Omental fat pad (tissue), 4 donors: ENCODE measurements around the gene GATA5. TPM values are rescaled to one million over a fixed set of nuclear protein-coding genes. Genes with fewer than 3 reads are reported as not detected.

Experiments
- ATAC-seq: fragments of 150-250 bp; one replicate; pipeline ENCODE4 v1.9.1; 2016; ENCODE audit warnings: mild to moderate bottlenecking, moderate library complexity; ENCODE audit not compliant: low FRiP score
- DNase-seq: peaks from one replicate; pipeline ENCODE4 v3.0.0-alpha.2; 2019; ENCODE audit warnings: low spot score
- total RNA-seq, 4 donors: library from RNA; depleted of rRNA; stranded (reverse); fragments of >200 nt; gene quantifications; one replicate each; pipeline ENCODE4 v1.1.0, GENCODE V29; 2016
- TF ChIP-seq, protein P1 (sequence below), 3 donors: fragments of 450-650 bp; IDR thresholded peaks; one replicate each; pipeline ENCODE4 v1.5.1; 2016 to 2017; ENCODE audit warnings: antibody characterized with exemption in 3 of 3, mild to moderate bottlenecking in 3 of 3, moderate library complexity in 2 of 3

GATA5 gene
- total RNA-seq, 4 donors from 2014 or later, result 1.3 to 3.7 (median 1.7) TPM

- ATAC-seq (no peak), DNase-seq (no peak)
- TF ChIP-seq, protein P1, sequence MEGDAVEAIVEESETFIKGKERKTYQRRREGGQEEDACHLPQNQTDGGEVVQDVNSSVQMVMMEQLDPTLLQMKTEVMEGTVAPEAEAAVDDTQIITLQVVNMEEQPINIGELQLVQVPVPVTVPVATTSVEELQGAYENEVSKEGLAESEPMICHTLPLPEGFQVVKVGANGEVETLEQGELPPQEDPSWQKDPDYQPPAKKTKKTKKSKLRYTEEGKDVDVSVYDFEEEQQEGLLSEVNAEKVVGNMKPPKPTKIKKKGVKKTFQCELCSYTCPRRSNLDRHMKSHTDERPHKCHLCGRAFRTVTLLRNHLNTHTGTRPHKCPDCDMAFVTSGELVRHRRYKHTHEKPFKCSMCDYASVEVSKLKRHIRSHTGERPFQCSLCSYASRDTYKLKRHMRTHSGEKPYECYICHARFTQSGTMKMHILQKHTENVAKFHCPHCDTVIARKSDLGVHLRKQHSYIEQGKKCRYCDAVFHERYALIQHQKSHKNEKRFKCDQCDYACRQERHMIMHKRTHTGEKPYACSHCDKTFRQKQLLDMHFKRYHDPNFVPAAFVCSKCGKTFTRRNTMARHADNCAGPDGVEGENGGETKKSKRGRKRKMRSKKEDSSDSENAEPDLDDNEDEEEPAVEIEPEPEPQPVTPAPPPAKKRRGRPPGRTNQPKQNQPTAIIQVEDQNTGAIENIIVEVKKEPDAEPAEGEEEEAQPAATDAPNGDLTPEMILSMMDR (IDR thresholded peaks at IDR 0.05), result no peak
Measured at GRCh38 chr20:62505337-62506045, 29.7 kb upstream of the GATA5 start.

DNA sequence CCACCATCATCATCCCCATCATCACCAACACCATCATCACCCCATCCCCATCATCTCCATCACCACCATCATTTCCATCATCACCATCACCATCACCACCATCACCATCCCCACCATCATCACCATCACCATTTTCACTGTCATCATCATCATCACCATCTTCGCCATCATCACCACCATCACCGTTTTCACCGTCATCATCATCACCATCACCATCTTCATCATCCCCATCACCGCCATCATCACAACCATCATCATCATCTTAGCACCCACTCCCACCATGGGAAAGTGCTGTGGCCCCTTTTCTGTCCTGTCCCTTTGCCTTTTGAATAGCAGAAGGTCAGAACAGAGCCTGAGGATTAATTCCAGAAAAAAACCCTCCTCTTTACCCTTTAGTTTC lies 28.5 kb upstream of the GATA5 start:
- DNase-seq (no peak), ATAC-seq (no peak)
- TF ChIP-seq, protein P1 (IDR thresholded peaks at IDR 0.05), result no peak

DNA sequence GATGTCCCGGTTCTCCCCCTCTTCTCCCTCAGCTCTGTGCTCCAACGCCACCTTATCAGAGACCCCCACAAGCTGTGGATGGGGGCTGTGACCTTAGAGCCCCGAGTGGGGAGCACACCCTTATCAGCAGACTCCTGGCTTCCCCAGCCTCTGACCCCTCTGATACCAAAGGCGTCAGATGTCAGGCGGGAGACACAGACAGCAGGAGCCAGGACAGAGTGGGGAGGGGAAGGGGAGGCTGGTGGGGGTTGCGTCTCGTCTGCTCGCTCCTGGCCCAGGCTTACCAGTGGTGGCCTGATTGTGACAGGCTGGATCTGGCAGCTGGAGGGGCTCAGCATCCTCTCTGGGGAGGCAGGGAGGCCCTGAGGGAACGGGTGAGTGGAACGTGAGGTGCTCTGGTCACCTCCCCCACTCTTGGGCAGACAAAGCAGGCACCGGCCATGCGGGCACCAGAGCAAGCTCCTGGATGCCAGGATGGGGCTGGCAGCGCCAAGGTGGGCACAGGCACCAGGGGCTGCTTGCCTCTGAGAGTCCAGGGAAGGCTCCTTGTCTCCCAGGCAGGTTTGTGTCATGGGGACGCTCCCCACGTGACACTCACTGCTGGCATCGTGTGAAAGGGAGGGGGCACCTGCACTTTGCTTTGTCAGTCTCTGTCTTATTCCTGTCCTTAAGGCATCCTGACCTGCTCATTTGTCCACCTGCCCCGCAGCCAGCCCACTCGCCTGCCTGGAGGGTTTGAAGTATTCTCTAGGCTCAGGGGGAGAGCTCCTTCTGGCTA lies 27.8 kb upstream of the GATA5 start:
- TF ChIP-seq, protein P1 (IDR thresholded peaks at IDR 0.05), result no peak
- ATAC-seq (no peak), DNase-seq (no peak)

DNA sequence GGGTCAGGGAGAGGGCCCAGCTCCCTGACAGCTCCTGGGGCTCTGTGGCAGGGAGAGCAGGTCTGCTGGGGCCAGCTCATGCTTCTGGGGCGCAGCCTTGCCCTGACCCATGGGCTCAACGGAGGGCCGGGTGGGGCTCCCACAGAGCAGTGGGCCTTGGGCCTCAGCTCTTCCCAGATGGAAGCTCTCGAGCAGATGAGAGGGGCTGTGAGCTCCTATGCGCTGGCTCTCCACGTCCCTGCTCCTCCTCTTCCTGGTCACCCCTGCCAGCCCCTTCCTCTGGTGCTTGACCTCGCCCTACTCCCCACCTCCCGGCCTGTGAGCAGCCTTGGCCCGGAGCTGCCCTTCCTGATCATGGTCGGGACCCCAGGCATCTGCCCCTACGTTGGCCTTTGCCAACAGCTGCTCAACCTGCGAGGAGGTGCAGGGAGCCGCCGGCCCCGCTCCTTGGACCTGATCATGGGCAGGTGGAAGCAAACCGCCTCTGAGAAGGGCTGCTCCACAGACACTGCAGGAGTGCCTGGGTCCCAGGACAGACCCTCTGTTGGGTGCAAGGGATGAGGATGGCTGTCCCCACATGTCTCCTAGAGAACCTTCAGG lies 26.8 kb upstream of the GATA5 start:
- no peak for ATAC-seq
- no peak for DNase-seq
- TF ChIP-seq, protein P1 (IDR thresholded peaks at IDR 0.05), result no peak

DNA sequence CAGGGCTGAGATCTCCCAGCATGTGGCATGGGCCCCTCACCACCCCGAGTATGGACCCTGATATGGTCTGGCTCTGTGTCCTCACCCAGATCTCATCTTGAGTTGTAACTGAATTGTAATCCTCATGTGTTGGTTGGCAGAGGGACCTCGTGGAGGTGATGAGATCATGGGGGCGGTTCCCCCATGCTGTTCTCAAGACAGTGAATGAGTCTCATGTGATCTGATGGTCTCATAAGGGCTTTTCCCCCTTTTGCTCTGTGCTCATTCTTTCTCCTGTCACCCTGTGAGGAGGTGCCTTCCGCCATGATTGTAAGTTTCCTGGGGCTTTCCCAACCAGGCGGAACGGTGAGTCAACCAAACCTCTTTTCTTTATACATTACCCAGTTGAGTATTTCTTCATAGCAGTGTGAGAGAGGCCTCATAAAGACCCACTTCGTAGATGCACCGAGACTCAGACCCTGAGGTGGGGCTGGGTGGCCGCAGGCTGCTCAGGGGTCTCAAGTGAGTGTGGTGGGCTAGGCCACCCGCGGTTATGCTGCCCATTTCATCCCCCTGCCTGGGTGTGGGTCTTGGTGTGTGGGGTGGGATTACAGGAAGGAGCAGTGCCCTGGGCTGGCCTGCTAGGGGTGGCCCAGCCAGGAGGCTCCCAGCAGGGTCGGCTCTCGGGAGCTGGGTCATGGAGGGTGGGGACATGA lies 26.2 kb upstream of the GATA5 start:
- DNase-seq (no peak), ATAC-seq (peak; percentile 54)
- TF ChIP-seq, protein P1 (IDR thresholded peaks at IDR 0.05), result no peak

DNA sequence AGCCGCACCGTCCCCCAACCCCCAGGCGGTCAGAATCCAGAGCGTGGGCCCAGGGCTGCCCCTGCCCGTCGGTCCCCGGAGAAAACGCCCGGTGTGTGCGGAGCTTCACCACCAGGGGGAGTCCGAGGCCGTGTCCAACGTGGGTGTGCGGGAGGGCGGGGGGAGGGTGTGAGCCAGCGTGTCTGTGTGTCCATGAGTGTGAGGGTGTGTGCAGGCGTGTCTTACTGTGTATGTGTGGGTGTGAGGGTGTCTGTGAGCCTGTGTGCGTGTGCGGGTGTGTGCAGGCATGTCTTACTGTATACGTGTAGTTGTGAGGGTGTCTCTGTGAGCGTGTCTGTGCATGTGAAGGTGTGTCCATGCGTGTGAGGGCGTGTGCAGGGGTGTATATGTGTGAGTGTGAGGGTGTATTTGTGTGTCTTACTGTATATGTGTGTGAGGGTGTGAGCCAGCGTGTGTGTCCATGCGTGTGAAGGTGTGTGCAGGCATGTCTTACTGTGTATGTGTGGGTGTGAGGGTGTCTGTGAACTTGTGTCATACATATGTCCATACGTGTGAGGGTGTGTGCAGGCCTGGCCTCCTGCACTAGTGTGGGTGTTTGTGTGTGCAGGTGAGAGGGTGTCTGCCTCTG lies 24.6 kb upstream of the GATA5 start:
- DNase-seq, result peak; percentile 79
- peak; percentile 62 for ATAC-seq
- TF ChIP-seq, protein P1 (IDR thresholded peaks at IDR 0.05), result peak in 1 of 3 donors; percentile 73
